HG03139 (cell line): ENCODE data around the gene PHETA2.
"Not testable (repeated sequence)": the region's sequence is repeated elsewhere in the genome, so short reads cannot be mapped to it uniquely, and the experiment has no call there.

ENCODE experiments used
- ATAC-seq: cut with Tn5 transposase; IDR thresholded peaks from one replicate; pipeline ENCODE4 v1.9.1; 2021; ENCODE audit not compliant: unreplicated experiment

The PHETA2 gene

DNA sequence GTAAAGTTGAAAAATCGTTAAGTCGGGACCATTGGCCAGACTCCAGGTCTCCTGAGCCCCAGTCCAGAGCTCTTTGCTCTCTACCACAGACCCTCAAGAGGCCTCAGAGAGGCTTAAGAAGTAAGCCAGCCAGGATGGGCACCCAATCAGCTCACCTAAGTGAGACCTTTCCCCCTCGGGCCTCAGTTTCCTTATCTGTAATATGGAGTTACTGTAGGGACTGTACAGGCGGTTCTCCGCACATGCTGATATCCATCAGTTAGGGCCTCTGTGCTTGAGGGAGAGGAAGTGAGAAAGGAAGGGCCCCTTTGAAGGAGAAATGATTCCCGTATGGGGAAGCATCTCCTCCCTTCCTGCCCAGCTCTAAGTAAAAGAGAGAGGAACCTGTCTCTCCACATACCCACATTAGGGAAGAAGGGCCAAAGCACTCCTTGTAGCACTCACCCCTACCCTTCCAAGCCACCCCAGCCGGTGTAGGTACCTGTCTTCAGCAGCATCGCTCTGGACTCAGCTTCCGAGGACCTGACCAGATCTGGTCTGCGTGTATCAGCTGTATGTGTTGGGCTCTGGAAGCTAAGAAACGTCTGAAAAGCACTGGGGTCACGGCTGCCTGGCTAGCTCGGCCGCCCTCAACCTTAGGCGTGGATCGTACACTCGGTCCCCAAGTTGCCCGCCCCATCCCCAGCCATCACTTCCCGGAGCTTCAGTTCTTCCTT is 4.1 kb upstream of the PHETA2 start:
- no peak for ATAC-seq

DNA sequence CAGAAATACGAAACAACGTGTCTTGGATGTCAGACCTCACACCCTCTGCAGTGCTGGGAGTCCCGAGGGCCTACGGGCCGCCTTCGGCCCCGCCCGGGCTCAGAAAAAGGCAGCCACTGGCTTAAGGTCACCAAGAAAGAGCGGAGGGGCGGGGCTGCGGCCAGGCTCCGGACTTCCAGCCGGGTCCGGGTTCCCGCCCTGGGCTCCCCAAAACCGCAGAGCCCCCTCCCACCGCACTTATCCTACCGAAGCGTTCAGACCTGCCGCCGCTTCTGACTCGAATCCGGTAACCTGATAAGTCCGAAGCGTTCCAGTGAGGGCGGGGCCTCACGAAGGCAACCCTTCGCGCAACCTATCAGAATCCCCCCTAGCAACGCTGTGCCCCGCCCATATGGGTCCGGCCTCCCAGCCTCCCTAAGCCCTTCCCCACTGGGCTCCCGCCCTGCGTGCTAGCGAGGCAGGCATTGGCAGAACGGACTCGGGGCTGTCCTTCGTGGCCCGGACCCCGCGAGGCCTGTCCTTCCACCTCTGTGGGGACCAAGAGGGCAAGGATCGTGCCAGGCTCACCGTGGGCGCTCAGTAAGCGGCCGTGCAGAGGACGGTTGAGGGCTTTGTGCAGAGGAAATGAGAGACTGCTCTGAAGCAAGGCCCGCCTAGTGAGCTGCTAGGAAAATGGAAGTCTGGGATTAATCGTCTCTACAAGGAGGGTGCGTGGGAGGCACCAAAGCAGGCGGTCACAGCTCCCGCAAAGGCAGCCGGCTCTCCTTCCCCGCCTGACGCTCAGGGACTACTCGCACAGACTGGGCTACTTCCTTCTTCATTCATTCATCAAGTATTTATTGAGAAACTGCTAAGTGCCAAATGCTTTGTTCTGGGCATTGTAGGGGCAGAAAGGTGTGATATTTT is 3.3 kb upstream of the PHETA2 start, which contains the start of gene NAGA:
Gene NAGA, minus strand, starts transcription at position 296 of the 906 bp plus-strand sequence. CDS start 515 bp downstream, outside the sequence.
- ATAC-seq: peak; percentile 77

DNA sequence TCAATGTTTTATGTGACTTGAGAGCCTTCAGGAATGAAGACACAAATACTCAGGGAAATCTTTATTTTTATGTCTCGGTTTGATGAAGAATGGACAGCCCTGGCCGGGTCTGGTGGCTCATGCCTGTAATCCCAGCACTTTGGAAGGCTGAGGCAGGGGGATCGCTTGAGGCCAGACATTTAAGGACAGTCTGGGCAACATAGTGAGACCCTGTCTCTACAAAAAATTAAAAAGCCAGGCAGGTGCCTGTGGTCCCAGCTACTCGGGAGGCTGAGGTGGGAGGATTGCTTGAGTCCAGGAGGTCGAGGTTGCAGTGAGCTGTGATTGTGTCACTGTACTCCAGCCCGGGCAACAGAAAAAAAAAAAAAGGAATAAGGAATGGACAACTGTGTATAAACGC is 2.5 kb upstream of the PHETA2 start:
- ATAC-seq: not testable (repeated sequence)

DNA sequence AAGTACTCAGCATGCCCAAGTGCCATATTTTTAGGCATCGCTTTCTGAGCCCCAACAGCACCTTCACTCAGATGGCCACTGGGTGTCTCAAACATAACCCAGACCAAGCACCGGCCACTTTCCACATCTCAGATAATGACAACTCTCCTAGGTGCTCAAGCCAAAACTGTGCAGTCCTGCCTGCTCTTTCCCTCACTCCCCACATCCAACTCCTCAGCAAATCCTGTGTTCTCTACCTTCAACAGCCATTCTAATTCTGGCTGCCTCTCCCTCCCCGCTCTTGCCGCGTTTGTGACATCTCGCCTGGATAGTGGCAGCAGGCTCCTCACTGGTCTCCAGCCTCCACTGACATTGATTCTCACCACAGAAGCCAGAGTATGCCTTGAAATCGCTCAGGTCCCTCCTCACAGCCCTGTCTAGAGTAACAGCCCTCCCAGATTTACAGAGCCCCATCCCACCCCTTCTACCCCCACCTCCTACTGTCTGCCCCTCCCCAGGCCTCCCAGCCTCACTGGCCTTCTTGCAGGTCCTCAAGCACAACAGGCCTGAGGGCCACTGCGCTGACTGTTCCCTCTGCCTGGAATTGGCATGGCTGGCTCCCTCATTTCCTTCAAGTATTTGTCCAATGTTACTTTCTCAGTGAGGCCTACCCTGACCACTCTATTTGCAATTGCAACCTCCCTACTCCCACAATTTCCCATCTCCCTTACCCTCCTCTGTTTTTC is 1.3 kb upstream of the PHETA2 start:
- no peak for ATAC-seq

DNA sequence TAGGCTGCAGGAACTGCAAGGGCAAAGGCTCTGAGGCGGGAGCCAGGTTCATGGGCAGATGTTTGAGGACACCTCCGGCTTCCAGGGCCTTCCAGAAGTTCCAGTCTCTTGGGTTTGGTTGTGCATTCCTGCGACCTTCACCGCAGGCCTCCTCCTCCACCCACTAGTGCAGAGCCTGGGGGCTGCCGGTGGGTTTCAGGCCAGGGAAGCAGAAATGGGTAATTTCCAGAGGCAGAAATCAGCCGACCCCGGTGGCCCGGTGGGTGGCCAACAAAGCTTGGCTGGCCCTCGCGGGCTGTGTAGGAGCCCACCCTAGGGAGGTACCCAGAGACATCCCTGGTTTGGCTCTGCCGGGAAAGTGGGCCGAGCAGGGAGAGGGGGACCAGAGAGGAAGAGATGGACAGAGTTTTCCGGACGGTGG is 417 bp upstream of the PHETA2 start:
- no peak for ATAC-seq

DNA sequence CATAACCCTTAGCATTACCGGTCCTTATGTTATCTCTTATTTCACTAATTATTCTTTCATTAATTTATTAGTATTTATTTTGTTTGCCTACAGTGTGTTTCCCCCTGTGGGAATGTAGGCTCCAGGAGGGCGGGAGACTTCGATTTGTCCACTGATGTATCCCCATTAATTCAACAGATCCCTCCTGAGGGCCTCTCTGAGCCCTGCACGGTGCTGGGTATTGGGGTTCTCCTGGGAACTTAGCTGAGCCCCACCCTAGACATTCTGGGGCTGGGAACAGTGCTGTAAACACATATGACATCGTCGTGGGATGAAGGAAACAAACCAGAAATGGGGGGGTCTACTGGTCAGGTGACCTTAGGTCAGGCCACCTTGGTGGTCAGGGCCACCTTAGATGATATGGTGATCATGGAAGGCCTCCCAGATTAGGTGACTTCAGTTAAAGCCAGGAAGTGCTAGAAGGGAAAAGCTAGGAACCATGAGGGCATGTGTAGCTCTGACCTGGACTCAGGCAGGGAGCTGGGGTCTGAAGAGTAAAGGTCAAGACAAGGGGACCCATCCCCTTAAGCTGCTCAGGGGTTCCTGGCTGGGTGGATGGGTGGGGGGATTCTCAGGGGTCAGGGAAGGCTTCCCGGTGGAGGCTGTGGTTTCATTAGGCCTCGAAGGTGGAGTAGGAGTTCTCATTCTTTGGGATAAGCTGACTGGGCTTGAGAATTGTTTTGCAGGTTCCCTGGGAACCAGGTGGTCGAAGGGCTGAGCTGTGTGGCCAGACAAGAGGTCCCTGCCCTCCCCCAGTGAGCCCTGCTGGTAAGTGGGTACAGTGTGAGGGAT is 1.0 kb downstream of the PHETA2 start:
- ATAC-seq: no peak

DNA sequence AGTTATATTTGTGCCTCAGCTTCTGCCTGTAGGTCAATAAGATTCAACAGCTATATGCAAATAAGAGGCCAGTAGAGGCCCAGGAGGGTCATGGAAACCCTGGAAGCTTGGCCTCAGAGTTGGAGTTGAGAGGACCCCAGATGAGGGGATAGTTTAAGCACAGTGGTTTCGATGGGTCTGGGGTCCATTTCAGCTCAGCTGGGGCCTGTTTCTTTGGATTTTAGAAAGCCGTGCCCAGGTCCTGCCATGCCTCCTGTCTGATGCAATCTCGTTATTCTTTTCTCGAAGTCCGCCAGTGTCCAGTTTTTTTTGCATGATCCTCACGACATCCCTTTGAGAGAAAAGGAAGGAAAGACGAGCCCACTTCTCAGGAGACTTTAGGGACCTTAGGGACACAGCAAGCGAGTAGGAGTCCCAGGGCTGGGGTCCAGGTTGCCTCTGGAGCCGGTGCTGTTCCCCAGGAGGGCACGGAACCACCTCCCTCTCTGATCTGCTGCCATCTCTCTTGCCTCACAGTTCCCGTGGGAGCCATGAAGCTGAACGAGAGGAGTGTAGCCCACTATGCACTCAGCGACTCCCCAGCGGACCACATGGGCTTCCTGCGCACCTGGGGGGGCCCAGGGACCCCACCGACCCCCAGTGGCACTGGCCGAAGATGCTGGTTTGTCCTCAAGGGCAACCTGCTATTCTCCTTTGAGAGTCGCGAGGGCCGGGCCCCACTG is 2.9 kb downstream of the PHETA2 start:
- ATAC-seq: no peak

DNA sequence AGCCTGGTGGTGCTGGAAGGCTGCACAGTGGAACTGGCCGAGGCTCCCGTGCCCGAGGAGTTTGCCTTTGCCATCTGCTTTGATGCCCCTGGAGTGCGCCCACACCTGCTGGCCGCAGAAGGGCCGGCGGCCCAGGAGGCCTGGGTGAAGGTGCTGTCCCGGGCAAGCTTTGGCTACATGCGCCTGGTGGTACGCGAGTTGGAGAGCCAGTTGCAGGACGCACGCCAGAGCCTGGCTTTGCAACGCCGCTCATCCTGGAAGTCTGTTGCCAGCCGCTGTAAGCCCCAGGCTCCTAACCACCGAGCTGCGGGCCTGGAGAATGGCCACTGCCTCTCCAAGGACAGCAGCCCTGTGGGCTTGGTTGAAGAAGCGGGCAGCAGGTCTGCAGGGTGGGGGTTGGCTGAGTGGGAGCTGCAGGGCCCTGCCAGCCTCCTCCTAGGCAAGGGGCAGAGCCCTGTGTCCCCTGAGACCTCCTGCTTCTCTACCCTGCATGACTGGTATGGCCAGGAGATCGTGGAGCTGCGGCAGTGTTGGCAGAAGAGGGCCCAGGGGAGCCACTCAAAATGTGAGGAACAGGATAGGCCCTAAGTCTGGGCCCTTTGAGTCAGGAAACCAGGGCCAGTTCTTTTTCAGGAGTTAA is 3.6 kb downstream of the PHETA2 start:
- ATAC-seq: no peak

DNA sequence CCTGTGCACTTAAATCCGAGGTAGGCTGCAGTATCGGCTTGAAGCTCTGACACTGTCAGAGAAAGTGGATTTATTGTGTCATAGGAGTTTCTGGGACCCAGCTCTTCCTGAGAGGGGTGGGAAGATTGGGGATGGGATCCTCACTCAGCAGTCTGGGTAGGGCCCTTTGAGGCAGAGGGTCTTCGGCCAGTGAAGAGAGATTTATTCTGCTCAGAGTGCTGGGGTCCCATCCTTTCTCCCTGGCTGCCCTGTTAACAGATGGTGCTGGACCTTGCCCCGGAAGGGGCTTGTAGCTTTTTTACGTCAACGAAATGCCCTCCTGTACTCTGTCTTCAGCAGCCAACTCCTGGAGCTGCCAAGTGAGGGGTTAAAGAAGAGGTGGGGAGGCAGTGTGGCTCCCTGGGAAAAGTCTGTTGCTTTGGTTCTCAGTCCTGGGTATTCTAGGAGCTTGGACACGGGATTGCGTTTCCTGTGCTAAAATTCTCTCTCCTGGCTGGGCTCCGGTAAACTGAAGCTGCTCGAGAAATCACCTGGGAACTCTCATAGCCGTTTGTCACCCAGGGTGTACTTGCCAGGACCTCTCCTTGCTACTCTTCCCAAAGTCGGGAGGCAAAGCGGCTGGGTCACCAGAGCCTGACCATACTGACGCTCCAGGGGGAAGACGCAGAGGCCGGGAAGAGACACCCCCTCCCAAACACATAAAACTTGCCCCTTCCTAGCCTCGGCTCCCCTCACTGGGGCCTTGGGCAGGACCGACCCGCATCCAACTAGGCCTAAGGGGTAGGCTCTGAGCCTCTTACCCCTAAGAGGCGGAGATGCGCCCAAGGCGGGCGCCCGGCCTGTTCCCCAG is 4.6 kb downstream of the PHETA2 start:
- peak; percentile 2 for ATAC-seq

DNA sequence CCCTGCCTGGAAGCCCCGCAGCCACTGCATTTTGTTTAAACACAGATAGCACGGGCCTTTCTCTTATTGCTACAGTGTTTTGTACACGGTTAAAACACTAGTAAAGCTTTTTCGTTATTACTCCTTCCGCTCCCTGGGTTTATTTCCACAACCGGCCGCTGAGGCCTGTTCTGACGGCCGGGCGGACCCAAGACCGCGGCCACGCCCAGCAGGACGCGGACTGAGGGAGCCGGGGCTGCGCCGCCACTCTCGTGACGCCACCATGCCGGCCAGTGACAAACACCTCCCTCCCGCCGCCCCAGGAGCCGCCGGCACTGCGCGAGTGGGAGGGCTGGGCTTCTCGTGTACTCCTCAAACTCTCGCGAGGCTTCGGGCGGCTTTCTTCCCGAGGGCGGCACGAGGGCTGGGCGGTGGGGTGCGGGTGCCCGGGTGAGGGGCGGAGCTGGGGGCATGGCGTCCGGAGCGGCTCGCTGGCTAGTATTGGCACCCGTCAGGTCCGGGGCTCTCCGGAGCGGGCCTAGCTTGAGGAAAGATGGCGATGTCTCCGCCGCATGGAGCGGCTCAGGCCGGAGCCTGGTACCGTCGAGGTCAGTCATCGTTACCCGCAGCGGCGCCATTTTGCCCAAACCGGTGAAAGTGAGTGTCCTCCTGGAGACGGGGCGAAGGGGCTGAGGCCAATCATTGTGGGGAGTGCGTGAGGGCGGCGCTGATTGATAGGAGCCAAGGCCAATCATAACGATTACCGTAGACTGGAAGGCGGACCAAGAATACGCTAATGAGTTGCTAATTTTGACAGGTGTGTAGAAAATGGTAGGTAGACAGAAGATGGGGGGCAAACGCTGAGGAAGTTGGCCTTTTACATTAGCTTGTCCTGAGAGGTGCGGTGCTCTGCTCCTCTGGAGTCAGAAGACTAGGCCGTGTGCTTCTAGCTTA is 5.5 kb downstream of the PHETA2 start, which contains the start of gene SMDT1:
Gene SMDT1, plus strand, starts transcription at position 382 of the 933 bp plus-strand sequence. Its CDS starts 69 bp downstream, at position 451.
- ATAC-seq: peak; percentile 75

DNA sequence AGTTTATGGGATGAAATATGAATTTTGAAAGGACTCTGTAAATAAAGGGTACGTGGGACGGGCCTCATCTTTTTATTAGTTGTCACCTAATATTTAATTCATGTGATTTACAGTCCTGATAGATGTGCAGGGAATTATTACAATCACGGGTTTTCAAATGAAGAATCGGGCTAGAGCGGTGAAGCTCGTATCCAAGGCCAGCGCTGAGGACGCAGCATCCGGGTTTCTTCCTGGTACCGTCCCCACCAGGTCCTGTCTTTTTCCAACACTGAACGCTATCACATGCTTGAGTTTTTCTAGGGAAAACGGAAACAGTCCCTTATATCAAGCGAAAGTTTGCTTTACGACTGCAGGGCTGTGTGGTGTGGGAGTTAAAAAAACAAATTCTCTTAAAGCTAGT is 6.2 kb downstream of the PHETA2 start:
- no peak for ATAC-seq

DNA sequence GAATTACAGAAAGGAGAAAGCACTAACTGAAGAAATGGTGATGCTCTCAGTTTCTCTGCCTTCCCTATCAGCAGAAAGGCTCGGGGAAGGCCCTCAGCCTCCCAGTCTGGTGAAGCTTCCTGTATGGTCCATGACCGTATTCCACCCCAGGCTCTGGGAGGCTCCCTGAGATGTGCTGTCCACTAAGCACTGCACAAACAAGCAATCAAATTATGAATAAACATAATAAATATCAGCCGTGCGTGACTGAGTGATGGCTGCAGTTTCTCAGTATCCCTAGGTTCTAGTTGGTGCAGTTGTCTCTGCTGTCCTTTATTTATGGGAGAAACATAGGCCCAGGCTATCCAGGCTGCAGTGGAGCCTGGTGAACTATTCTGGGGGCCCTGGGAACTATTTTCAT is 9.1 kb downstream of the PHETA2 start:
- ATAC-seq: no peak

DNA sequence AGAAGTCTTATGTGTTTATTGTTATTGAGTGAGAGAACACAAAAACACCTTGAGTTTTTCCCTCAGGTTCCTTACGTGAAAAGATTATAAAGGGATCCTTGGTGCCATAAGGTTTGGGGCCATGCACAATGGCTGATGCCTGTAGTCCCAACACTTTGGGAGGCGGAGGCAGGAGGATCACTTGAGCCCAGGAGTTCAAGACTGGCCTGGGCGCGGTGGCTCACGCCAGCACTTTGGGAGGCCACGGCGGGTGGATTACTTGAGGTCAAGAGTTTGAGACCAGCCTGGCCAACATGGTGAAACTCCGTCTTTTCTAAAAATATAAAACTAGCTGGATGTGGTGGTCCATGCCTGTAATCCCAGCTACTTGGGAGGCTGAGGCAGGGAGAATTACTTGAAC is 10.8 kb downstream of the PHETA2 start:
- ATAC-seq: no peak

DNA sequence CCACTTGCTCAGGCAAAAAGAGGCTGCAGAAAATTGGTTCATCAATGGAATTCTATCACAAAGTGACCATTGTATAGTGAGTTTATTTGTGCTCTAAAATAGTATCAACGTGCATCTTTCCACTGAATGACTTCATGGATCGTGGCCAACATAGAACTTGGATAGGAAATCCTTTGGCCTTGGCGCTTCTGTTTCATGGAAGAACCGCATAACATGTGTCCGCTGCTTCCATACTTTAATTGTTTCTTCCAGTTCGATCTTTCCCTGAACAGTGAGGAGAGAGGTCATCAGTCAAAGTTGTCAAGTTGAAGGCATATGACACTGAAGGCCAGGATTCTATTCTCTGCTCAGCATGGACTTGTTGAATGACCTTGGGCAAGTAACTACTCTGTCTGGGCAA is 12.0 kb downstream of the PHETA2 start:
- ATAC-seq: no peak

DNA sequence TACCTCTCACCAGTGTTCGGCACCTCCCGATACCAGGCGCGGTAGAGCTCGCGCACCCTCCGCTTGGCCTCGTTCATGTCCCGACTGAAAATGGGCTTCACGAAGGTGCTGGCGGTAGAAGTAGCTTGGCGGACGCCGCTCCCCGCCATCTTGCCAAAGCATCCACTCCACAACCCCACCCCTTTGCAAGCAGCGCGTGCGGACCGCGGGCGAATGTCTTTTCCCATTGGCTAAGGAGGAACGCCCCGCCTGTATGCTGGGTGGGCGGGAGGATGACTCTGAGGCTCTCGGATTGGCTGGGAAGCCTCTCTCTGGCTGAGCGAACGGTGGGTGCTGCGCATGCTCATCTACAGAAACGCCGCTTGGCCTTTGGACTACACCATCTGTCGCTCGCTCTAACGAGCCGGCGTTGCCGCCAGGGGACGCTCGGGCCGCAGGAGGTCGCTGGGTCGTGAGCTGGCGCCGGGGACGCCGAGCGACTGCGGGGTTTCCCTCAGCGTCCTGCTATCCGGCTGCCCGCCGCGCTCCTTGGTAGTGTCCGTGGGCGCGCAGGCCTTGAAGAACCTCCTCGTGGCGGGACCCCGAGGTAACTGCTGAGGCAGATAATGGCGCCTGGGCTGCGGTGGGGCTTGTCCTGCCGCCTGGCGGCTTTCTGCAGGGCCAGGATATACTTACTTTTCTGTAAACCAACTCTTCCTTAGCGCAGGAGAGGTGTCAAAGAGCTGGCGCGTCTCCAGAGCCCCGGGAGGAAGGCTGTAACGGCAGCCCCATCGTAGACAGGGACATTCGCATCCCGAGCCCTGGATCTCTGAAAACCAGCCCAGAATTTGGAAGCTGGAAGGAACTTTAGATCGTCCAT is 16.8 kb downstream of the PHETA2 start, which contains the start of gene NDUFA6:
Gene NDUFA6, minus strand, starts transcription at position 177 of the 859 bp plus-strand sequence. Its CDS starts 28 bp downstream, at position 149.
- ATAC-seq: peak; percentile 94

DNA sequence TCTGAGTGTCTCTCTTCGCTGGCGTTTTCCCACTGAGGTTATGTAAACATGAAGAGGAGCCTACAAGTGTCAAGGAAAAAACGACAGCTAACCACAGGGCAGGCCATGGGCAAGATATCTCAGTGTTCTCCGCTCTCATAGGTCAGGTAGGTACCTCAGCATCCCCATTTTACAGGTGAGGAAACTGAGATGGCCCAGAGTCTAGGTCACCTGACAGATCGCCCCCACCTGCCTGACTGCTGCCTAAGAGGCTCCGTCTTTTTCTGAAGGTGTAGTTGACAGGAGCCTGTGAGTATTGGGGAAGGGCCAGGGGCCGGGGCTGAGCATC is 17.4 kb downstream of the PHETA2 start:
- no peak for ATAC-seq
